Measurements from ENCODE around the gene NTNG1. TPM values are rescaled to one million over a fixed set of nuclear protein-coding genes. Genes with fewer than 3 reads are reported as not detected.

Gene NTNG1
- total and polyA plus RNA-seq, 2 of the 4 experiments (the other 2 are of a cell fraction): 1.2 to 2.3 TPM

GRCh38 chr1:107138166-107138565 is 2.7 kb upstream of the NTNG1 start:
- Histone ChIP-seq H4K8ac (ENCODE audit: low read depth in 2 of 2, low read length in 2 of 2) (no peak overlapping the region), H4K91ac (ENCODE audit: insufficient read depth, low read depth, low read length) (no peak overlapping the region), H3K9me1 (ENCODE audit: insufficient read depth, low read length) (no peaks in the 10 kb centered on the region), H2AK9ac (replicated peaks; ENCODE audit: low read depth, low read length, poor library complexity) (no peak overlapping the region), H3K23ac (ENCODE audit: low read depth, low read length) (no peak overlapping the region), H2BK120ac (ENCODE audit: low read depth, low read length) (no peak overlapping the region), H2AFZ (replicated peaks; ENCODE audit: low read length, poor library complexity) (no peak overlapping the region), H2BK20ac (ENCODE audit: low read depth, low read length) (no peak overlapping the region), H3K36me3 (ENCODE audit: control insufficient read depth, insufficient read depth, low read length) (no peaks in the 10 kb centered on the region), H3K27ac (ENCODE audit: insufficient read depth, low read length) (no peak overlapping the region), H2BK15ac (ENCODE audit: low read depth, low read length) (no peak overlapping the region), H3K9ac (ENCODE audit: low read depth, low read length) (no peak overlapping the region), H3K79me1 (ENCODE audit: low read depth in 1 of 2, low read length in 2 of 2) (no peaks in the 10 kb centered on the region), H2AK5ac (ENCODE audit: low read depth, low read length) (no peak overlapping the region), H4K5ac (ENCODE audit: low read depth, low read length) (no peak overlapping the region), H3K18ac (ENCODE audit: low read depth, low read length) (no peak overlapping the region), H3K9me3 (ENCODE audit: control insufficient read depth, insufficient read depth, low read length) (no peaks in the 10 kb centered on the region), H3K27me3 (ENCODE audit: control insufficient read depth, insufficient read depth, low read length) (peaks cover 5% of the 10 kb centered on the region; the same call in 1 of the 2 replicates), H3K14ac (replicated peaks; ENCODE audit: low read depth, low read length) (no peak overlapping the region), H3K4ac (ENCODE audit: low read depth, low read length) (no peak overlapping the region), H3K4me1 (ENCODE audit: control insufficient read depth, insufficient read depth, low read length) (no peaks in the 10 kb centered on the region), H3K56ac (ENCODE audit: extremely low read depth, insufficient read depth, low read length) (no peak overlapping the region), H2BK5ac (ENCODE audit: low read depth, low read length, poor library complexity, severe bottlenecking) (no peak overlapping the region), H3K4me2 (ENCODE audit: low read depth, low read length) (no peak overlapping the region), H4K20me1 (ENCODE audit: insufficient read depth, low read length) (no peaks in the 10 kb centered on the region), H3K4me3 (ENCODE audit: insufficient read depth, low read depth, low read length) (no peak overlapping the region)
- intact Hi-C loops (cut with micrococcal nuclease): no loop called here
- DNase-seq (no peak), ATAC-seq (ENCODE audit: low read depth) (no peak)
- no peak for TF ChIP-seq BHLHE40 (IDR thresholded peaks at IDR 0.05; ENCODE audit: low read depth, low read length)
- 0 out of 2 replicates have a peak, but pooled peaks have one; percentile 11 for TF ChIP-seq CEBPB (IDR thresholded peaks at IDR 0.05; ENCODE audit: low read depth, low read length)
- no peak for TF ChIP-seq MAZ (IDR thresholded peaks at IDR 0.05; ENCODE audit: borderline replicate concordance, low read depth, low read length)
- in situ Hi-C loops (cut with MboI; ENCODE audit: low sequenced_read_pairs): no loop called here
- BruUV-seq (replicated peaks): no TSS peak
- CTCF ChIA-PET: no interaction called here
- dilution Hi-C loops (cut with HindIII; ENCODE audit: low sequenced_read_pairs, unreplicated experiment): no loop called here
- POLR2A ChIA-PET (ENCODE audit: unreplicated experiment): no interaction called here

All from IMR-90 (cell line).